HCT116 (cell line): Measurements from ENCODE around the gene NECAB2. TPM values are rescaled to one million over a fixed set of nuclear protein-coding genes. Genes with fewer than 3 reads are reported as not detected.

Source experiments
- ATAC-seq: fragments of 200-7000 bp; cut with Tn5 transposase; 2 replicates; pipeline ENCODE4 v1.9.1; 2020; ENCODE audit warnings: mild to moderate bottlenecking, moderate library complexity
- BruUV-seq: library from RNA; stranded (reverse); fragments of 400-500 nt; replicated peaks from 2 replicates; lab custom pipeline; 2021; lab: Mats Ljungman, UMichigan
- CTCF ChIA-PET: fragments of 300-600 bp; sonication (Branson Sonifier 250); formaldehyde crosslinking; loops from one replicate; lab custom pipeline; 2021; ENCODE audit warnings: antibody characterized with exemption; lab: Charles Lee
- POLR2A ChIA-PET: fragments of 300-600, 350-600 bp; sonication (Branson Sonifier 250); formaldehyde crosslinking; loops from one replicate; lab custom pipeline; 2021; ENCODE audit warnings: antibody characterized with exemption; lab: Charles Lee
- RAD21 ChIA-PET, 2 experiments: fragments of 300-600 bp; sonication (Branson Sonifier 250); formaldehyde crosslinking; loops; one replicate each; lab custom pipeline; 2023; ENCODE audit warnings: low total read pairs in 2 of 2; ENCODE audit not compliant: uncharacterized antibody in 2 of 2, unreplicated experiment in 2 of 2, low non-redundant PET in 1 of 2; lab: Charles Lee
- DNase-seq: peaks from one replicate; pipeline ENCODE4 v3.0.0-alpha.2; 2010; ENCODE audit warnings: low read depth, low spot score
- H2AFZ ChIP-seq: fragments of 200-600 bp; shearing (Covaris generic), sonication (generic); 2 replicates; pipeline ENCODE4 v1.6.1; 2017; ENCODE audit warnings: low read depth, mixed run types, mixed read lengths, antibody characterized with exemption, low read length; ENCODE audit not compliant: poor library complexity, severe bottlenecking
- H3K27ac ChIP-seq: 2 replicates; pipeline ENCODE4 v1.5.1; 2012; ENCODE audit warnings: low read depth, low read length
- H3K27me3 ChIP-seq: fragments of 200-600 bp; sonication (generic); 2 replicates; pipeline ENCODE4 v1.6.1; 2016; ENCODE audit warnings: mixed run types, low read length, mixed read lengths; ENCODE audit not compliant: insufficient read depth
- H3K36me3 ChIP-seq, 2 experiments: fragments of 200-500 bp in 1 of 2; fragments of 200-600 bp in 1 of 2; sonication (Bioruptor generic) in 1 of 2; sonication (generic) in 1 of 2; 2 replicates each; pipeline versions ENCODE4 v1.5.1 to v1.6.1; 2014 to 2016; ENCODE audit warnings: low read length in 2 of 2, inconsistent platforms in 1 of 2, mixed read lengths in 1 of 2, mixed run types in 1 of 2; ENCODE audit not compliant: insufficient read depth in 2 of 2, control insufficient read depth in 1 of 2
- H3K4me1 ChIP-seq, 2 experiments: fragments of 200-600 bp in 1 of 2; sonication (generic) in 1 of 2; 2 replicates each; pipeline versions ENCODE4 v1.5.1 to v1.6.1; 2012 to 2017; ENCODE audit warnings: low read length in 2 of 2, inconsistent platforms in 1 of 2, mild to moderate bottlenecking in 1 of 2, mixed read lengths in 1 of 2, mixed run types in 1 of 2, moderate library complexity in 1 of 2; ENCODE audit not compliant: insufficient read depth in 2 of 2, control insufficient read depth in 1 of 2
- H3K4me2 ChIP-seq: fragments of 200-600 bp; sonication (generic); 2 replicates; pipeline ENCODE4 v1.6.1; 2017; ENCODE audit warnings: mixed run types, low read length, mixed read lengths
- H3K4me3 ChIP-seq, 2 experiments: fragments of 200-600 bp in 1 of 2; sonication (generic) in 1 of 2; replicated peaks in 1 of 2; 2 replicates each; pipeline ENCODE4 v1.5.1; 2011 to 2016; ENCODE audit warnings: low read length in 2 of 2, control low read depth in 1 of 2, low read depth in 1 of 2, mild to moderate bottlenecking in 1 of 2, mixed read lengths in 1 of 2, mixed run types in 1 of 2
- H3K79me2 ChIP-seq: fragments of 200-600 bp; sonication (generic); 2 replicates; pipeline ENCODE4 v1.6.1; 2017; ENCODE audit warnings: mild to moderate bottlenecking, mixed run types, low read length, moderate library complexity, mixed read lengths; ENCODE audit not compliant: insufficient read depth
- H3K9ac ChIP-seq: fragments of 200-600 bp; sonication (generic); 2 replicates; pipeline ENCODE4 v1.6.1; 2016; ENCODE audit warnings: low read length, mixed read lengths
- H3K9me2 ChIP-seq: fragments of 200-600 bp; sonication (generic), shearing (Covaris generic); 2 replicates; pipeline ENCODE4 v1.6.1; 2017; ENCODE audit warnings: mixed run types, mild to moderate bottlenecking, moderate library complexity; ENCODE audit not compliant: insufficient read depth
- H3K9me3 ChIP-seq, 2 experiments: fragments of 200-500 bp in 1 of 2; fragments of 200-600 bp in 1 of 2; sonication (Bioruptor generic) in 1 of 2; sonication (generic) in 1 of 2; 2 replicates each; pipeline ENCODE4 v1.6.1; 2014 to 2017; ENCODE audit warnings: low read length in 2 of 2, mixed read lengths in 2 of 2, inconsistent platforms in 1 of 2, low read depth in 1 of 2, mild to moderate bottlenecking in 1 of 2, mixed run types in 1 of 2, moderate library complexity in 1 of 2; ENCODE audit not compliant: control insufficient read depth in 1 of 2, insufficient read depth in 1 of 2
- H4K20me1 ChIP-seq: fragments of 200-600 bp; sonication (generic), shearing (Covaris generic); 2 replicates; pipeline ENCODE4 v1.6.1; 2017; ENCODE audit warnings: mixed run types, mild to moderate bottlenecking, moderate library complexity; ENCODE audit not compliant: insufficient read depth
- CBX3 ChIP-seq: IDR thresholded peaks from 2 replicates; pipeline ENCODE4 v1.6.1; 2012; ENCODE audit warnings: low read depth
- EGR1 ChIP-seq: IDR thresholded peaks from 2 replicates; pipeline ENCODE4 v1.6.1; 2012; ENCODE audit warnings: low read depth
- ELF1 ChIP-seq: IDR thresholded peaks from 2 replicates; pipeline ENCODE4 v1.6.1; 2012; ENCODE audit warnings: low read depth, borderline replicate concordance
- EZH2 ChIP-seq: fragments of 200-600 bp; sonication (generic); IDR thresholded peaks from 2 replicates; pipeline ENCODE4 v1.6.1; 2017; ENCODE audit warnings: antibody characterized with exemption, mixed run types
- FOSL1 ChIP-seq: IDR thresholded peaks from 2 replicates; pipeline ENCODE4 v1.6.1; 2012; ENCODE audit warnings: low read depth
- JUND ChIP-seq: IDR thresholded peaks from 2 replicates; pipeline ENCODE4 v1.6.1; 2012
- POLR2AphosphoS5 ChIP-seq: IDR thresholded peaks from 2 replicates; pipeline ENCODE4 v1.6.1; 2011; ENCODE audit warnings: mild to moderate bottlenecking, low read depth, low read length, moderate library complexity
- RAD21 ChIP-seq: IDR thresholded peaks from 2 replicates; pipeline ENCODE4 v1.6.1; 2012; ENCODE audit warnings: low read depth, mild to moderate bottlenecking
- SIN3A ChIP-seq: IDR thresholded peaks from 2 replicates; pipeline ENCODE4 v1.6.1; 2012; ENCODE audit warnings: low read depth
- SP1 ChIP-seq: IDR thresholded peaks from 2 replicates; pipeline ENCODE4 v1.6.1; 2012; ENCODE audit warnings: low read depth
- TCF7L2 ChIP-seq: IDR thresholded peaks from 2 replicates; pipeline ENCODE4 v1.7.0; 2011; ENCODE audit warnings: borderline replicate concordance, inconsistent platforms; ENCODE audit not compliant: insufficient read depth, insufficient read length; ENCODE audit errors: extremely low read depth
- YY1 ChIP-seq: IDR thresholded peaks from 2 replicates; pipeline ENCODE4 v1.6.1; 2011; ENCODE audit warnings: low read length, low read depth, moderate library complexity, mild to moderate bottlenecking; ENCODE audit not compliant: insufficient replicate concordance; ENCODE audit errors: extremely low read depth
- ZFX ChIP-seq: fragments of 450-650 bp; IDR thresholded peaks from 2 replicates; pipeline ENCODE4 v1.6.1; 2017
- intact Hi-C: fragments of 100-400 bp; cut with micrococcal nuclease; formaldehyde crosslinking; loops from 2 replicates; pipeline ENCODE4 v1.10.0; 2022
- total RNA-seq: library from RNA; stranded (reverse); gene quantifications from one replicate; pipeline ENCODE4 v1.2.1, GENCODE V29; 2021; ENCODE audit not compliant: unreplicated experiment
- TF ChIP-seq, protein P1 (sequence below): IDR thresholded peaks from 2 replicates; pipeline ENCODE4 v1.6.1; 2011; ENCODE audit warnings: mild to moderate bottlenecking, low read length, moderate library complexity; ENCODE audit not compliant: insufficient replicate concordance; ENCODE audit errors: extremely low read depth

Gene NECAB2
- total RNA-seq, 1 experiment from 2014 or later, result 0.61 TPM

DNA sequence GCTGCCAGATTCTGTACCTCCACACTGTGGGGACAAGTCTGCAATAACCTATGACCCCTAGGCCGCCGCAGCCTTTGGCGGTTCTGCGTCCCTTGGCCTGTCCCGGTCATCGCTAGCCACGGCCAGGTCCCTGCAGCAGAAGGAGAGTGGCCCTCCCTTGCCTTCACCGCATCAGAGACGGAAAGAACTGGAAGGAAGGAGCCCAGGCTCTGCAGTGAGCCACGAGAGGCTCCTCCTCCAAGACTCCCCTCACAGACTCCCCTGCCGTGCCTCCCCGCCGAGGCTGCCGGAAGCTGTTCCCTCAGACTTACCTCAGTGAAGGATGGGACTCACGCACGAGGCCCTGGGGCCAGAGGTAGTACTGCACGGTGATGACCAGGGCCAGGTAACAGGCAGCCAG, 63.5 kb downstream of the NECAB2 start:
- Histone ChIP-seq H3K4me2 (no peak overlapping the region), H3K4me1 (no peaks in the 10 kb centered on the region; a peak in 1 of 4 replicates), H3K9me2 (no peaks in the 10 kb centered on the region), H3K27ac (no peak overlapping the region), H3K79me2 (no peaks in the 10 kb centered on the region), H4K20me1 (no peaks in the 10 kb centered on the region), H2AFZ (no peak overlapping the region), H3K9me3 (peaks cover 0 to 5% of the 10 kb centered on the region in 2 experiments; a peak in 1 of 4 replicates), H3K36me3 (no peaks in the 10 kb centered on the region), H3K4me3 (no peak overlapping the region), H3K9ac (no peak overlapping the region), H3K27me3 (no peaks in the 10 kb centered on the region)
- ChIA-PET POLR2A (no interaction called here), CTCF (no interaction called here), RAD21 (no interaction called here)
- TF ChIP-seq CBX3 (no peak), SIN3A (no peak), JUND (no peak), SP1 (no peak), POLR2AphosphoS5 (no peak), TCF7L2 (no peak), ELF1 (no peak), FOSL1 (no peak), EGR1 (no peak), ZFX (no peak), RAD21 (no peak), YY1 (no peak), EZH2 (no peak)
- TF ChIP-seq, protein P1, sequence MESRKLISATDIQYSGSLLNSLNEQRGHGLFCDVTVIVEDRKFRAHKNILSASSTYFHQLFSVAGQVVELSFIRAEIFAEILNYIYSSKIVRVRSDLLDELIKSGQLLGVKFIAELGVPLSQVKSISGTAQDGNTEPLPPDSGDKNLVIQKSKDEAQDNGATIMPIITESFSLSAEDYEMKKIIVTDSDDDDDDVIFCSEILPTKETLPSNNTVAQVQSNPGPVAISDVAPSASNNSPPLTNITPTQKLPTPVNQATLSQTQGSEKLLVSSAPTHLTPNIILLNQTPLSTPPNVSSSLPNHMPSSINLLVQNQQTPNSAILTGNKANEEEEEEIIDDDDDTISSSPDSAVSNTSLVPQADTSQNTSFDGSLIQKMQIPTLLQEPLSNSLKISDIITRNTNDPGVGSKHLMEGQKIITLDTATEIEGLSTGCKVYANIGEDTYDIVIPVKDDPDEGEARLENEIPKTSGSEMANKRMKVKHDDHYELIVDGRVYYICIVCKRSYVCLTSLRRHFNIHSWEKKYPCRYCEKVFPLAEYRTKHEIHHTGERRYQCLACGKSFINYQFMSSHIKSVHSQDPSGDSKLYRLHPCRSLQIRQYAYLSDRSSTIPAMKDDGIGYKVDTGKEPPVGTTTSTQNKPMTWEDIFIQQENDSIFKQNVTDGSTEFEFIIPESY, result no peak
- BruUV-seq, result no TSS peak
- no peak for ATAC-seq
- no peak for DNase-seq
- intact Hi-C loops, result no loop called here
